CD14-positive monocyte (primary cell): ENCODE results near the gene PKHD1. TPM values are rescaled to one million over a fixed set of nuclear protein-coding genes. Genes with fewer than 3 reads are reported as not detected.

ENCODE experiments used
- DNase-seq, 3 donors: peaks; one replicate each; pipeline ENCODE4 v3.0.0-alpha.2; 2011 to 2022
- H2AFZ ChIP-seq: 2 replicates; pipeline ENCODE4 v1.6.0; 2012; ENCODE audit warnings: mild to moderate bottlenecking, low read depth, low read length, inconsistent platforms; ENCODE audit not compliant: insufficient read depth, poor library complexity, severe bottlenecking
- H3K27ac ChIP-seq, 2 donors: 1 replicate in 1 of 2; 2 replicates in 1 of 2; pipeline ENCODE4 v1.5.1; 2012 to 2013; ENCODE audit warnings: low read length in 2 of 2, control low read depth in 1 of 2, inconsistent platforms in 1 of 2, low read depth in 1 of 2, mild to moderate bottlenecking in 1 of 2
- H3K27me3 ChIP-seq, 2 donors: one replicate each; pipeline versions ENCODE4 v1.6.0 to v1.6.1; 2011 to 2013; ENCODE audit warnings: low read length in 2 of 2; ENCODE audit not compliant: control insufficient read depth in 2 of 2, insufficient read depth in 2 of 2
- H3K36me3 ChIP-seq, 2 donors: replicated peaks in 1 of 2; 1 replicate in 1 of 2; 2 replicates in 1 of 2; pipeline versions ENCODE4 v1.5.1 to v1.6.1; 2012 to 2013; ENCODE audit warnings: low read length in 2 of 2, control low read depth in 1 of 2, inconsistent platforms in 1 of 2, mild to moderate bottlenecking in 1 of 2; ENCODE audit not compliant: insufficient read depth in 2 of 2, control insufficient read depth in 1 of 2
- H3K4me1 ChIP-seq, 2 donors: 1 replicate in 1 of 2; 2 replicates in 1 of 2; pipeline versions ENCODE4 v1.5.1 to v1.6.1; 2012 to 2013; ENCODE audit warnings: low read length in 2 of 2, control low read depth in 1 of 2, inconsistent platforms in 1 of 2, mild to moderate bottlenecking in 1 of 2, moderate library complexity in 1 of 2; ENCODE audit not compliant: insufficient read depth in 2 of 2, control insufficient read depth in 1 of 2
- H3K4me2 ChIP-seq: replicated peaks from 2 replicates; pipeline ENCODE3; 2012; ENCODE audit warnings: low read length, moderate library complexity, mild to moderate bottlenecking; ENCODE audit not compliant: poor library complexity, severe bottlenecking; ENCODE audit errors: extremely low read depth
- H3K4me3 ChIP-seq, 3 experiments: fragments of 200-600 bp in 1 of 3; sonication (generic) in 1 of 3; replicated peaks in 1 of 3; 1 replicate in 2 of 3; 2 replicates in 1 of 3; pipeline ENCODE4 v1.5.1; 2011 to 2013; ENCODE audit warnings: low read length in 3 of 3, mild to moderate bottlenecking in 3 of 3, control low read depth in 2 of 3, low read depth in 2 of 3, inconsistent platforms in 1 of 3, moderate library complexity in 1 of 3
- H3K79me2 ChIP-seq: 2 replicates; pipeline ENCODE4 v1.6.0; 2012; ENCODE audit warnings: mild to moderate bottlenecking, control low read depth, inconsistent platforms, low read length, moderate library complexity; ENCODE audit not compliant: insufficient read depth
- H3K9ac ChIP-seq: 2 replicates; pipeline ENCODE4 v1.6.0; 2017; ENCODE audit warnings: low read length, mild to moderate bottlenecking; ENCODE audit not compliant: insufficient read depth, poor library complexity, severe bottlenecking
- H3K9me3 ChIP-seq, 2 donors: replicated peaks in 1 of 2; 1 replicate in 1 of 2; 2 replicates in 1 of 2; pipeline versions ENCODE4 v1.5.1 to v1.6.1; 2012 to 2013; ENCODE audit warnings: low read length in 2 of 2, control low read depth in 1 of 2; ENCODE audit not compliant: control insufficient read depth in 1 of 2, insufficient read depth in 1 of 2
- H4K20me1 ChIP-seq: 2 replicates; pipeline ENCODE4 v1.6.0; 2012; ENCODE audit warnings: mild to moderate bottlenecking, low read length, control low read depth, moderate library complexity; ENCODE audit not compliant: insufficient read depth
- H3K27ac Mint-ChIP-seq, 7 donors: one replicate each; pipeline ENCODE4 v1.8.0; 2020; ENCODE audit warnings: mild to moderate bottlenecking in 7 of 7, mixed read lengths in 7 of 7, moderate library complexity in 6 of 7, inconsistent platforms in 2 of 7
- H3K27me3 Mint-ChIP-seq, 3 donors: one replicate each; pipeline ENCODE4 v1.8.0; 2021 to 2022; ENCODE audit warnings: low read depth in 3 of 3, mild to moderate bottlenecking in 3 of 3, mixed read lengths in 3 of 3, moderate library complexity in 3 of 3, inconsistent platforms in 1 of 3
- H3K36me3 Mint-ChIP-seq, 2 donors: one replicate each; pipeline ENCODE4 v1.8.0; 2020; ENCODE audit warnings: mixed read lengths in 2 of 2, inconsistent platforms in 1 of 2, mild to moderate bottlenecking in 1 of 2
- H3K4me1 Mint-ChIP-seq: one replicate; pipeline ENCODE4 v1.8.0; 2020; ENCODE audit warnings: mild to moderate bottlenecking, mixed read lengths
- H3K4me3 Mint-ChIP-seq, 2 donors: one replicate each; pipeline ENCODE4 v1.8.0; 2020; ENCODE audit warnings: mild to moderate bottlenecking in 2 of 2, mixed read lengths in 2 of 2, moderate library complexity in 1 of 2
- H3K9me3 Mint-ChIP-seq, 7 donors: one replicate each; pipeline ENCODE4 v1.8.0; 2020 to 2022; ENCODE audit warnings: mixed read lengths in 7 of 7, mild to moderate bottlenecking in 6 of 7, moderate library complexity in 6 of 7, inconsistent platforms in 2 of 7
- WGBS: methylation state at CpG from one replicate; pipeline ENCODE4 v1.1.5; 2013; ENCODE audit warnings: missing lambda C conversion rate; ENCODE audit not compliant: insufficient coverage; 5-methylcytosine and 5-hydroxymethylcytosine counted together
- intact Hi-C, 2 donors: fragments of 100-400 bp; cut with micrococcal nuclease; formaldehyde crosslinking; loops; one replicate each; pipeline versions ENCODE4 v1.15.0 to v1.15.1; 2023
- polyA plus RNA-seq, 3 donors: library from polyadenylated mRNA; depleted of rRNA in 1 of 3; unstranded in 2 of 3; stranded (reverse) in 1 of 3; fragments of 300-500 nt in 2 of 3; fragments of >200 nt in 1 of 3; fragmentation: Illumina TruSeq in 2 of 3; gene quantifications; 1 replicate in 2 of 3; 2 replicates in 1 of 3; pipeline ENCODE4 v1.2.3, GENCODE V29; 2012 to 2021
- TF ChIP-seq, protein P1 (sequence below): fragments of 200-600 bp; IDR thresholded peaks from one replicate; pipeline ENCODE4 v1.8.0; 2022; ENCODE audit warnings: antibody characterized with exemption, mild to moderate bottlenecking

Gene PKHD1
- polyA plus RNA-seq, 3 donors = not detected

DNA sequence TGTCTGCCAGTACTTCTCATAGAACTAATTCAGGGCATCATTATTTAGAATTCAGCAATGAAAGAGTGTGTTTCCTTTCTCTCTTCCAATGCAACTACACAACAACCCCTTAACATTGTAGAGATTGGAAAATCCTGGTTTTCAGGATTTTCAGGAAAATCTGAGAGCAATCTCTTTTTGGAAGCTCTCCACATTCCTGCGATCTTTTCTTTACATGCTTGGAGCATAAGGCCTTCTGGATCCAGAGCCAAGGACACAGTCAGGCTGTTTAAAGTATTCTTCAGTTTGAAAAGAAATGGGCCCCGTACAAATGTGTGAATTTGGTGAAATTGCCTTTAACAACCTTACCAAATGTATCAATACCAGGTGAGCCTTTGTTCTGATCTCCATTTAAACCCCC is 469.7 kb downstream of the PKHD1 start:
- Histone ChIP-seq H3K4me1 (no peaks in the 10 kb centered on the region), H3K79me2 (no peaks in the 10 kb centered on the region), H4K20me1 (no peaks in the 10 kb centered on the region), H3K36me3 (no peaks in the 10 kb centered on the region), H3K4me2 (no peak overlapping the region), H3K27ac (no peak overlapping the region), H3K9ac (no peak overlapping the region), H3K9me3 (no peaks in the 10 kb centered on the region), H3K4me3 (no peak overlapping the region), H3K27me3 (no peaks in the 10 kb centered on the region), H2AFZ (no peak overlapping the region)
- no peak overlapping the region for H3K27ac Mint-ChIP-seq
- DNase-seq = no peak
- no peaks in the 10 kb centered on the region for H3K4me1 Mint-ChIP-seq
- TF ChIP-seq, protein P1, sequence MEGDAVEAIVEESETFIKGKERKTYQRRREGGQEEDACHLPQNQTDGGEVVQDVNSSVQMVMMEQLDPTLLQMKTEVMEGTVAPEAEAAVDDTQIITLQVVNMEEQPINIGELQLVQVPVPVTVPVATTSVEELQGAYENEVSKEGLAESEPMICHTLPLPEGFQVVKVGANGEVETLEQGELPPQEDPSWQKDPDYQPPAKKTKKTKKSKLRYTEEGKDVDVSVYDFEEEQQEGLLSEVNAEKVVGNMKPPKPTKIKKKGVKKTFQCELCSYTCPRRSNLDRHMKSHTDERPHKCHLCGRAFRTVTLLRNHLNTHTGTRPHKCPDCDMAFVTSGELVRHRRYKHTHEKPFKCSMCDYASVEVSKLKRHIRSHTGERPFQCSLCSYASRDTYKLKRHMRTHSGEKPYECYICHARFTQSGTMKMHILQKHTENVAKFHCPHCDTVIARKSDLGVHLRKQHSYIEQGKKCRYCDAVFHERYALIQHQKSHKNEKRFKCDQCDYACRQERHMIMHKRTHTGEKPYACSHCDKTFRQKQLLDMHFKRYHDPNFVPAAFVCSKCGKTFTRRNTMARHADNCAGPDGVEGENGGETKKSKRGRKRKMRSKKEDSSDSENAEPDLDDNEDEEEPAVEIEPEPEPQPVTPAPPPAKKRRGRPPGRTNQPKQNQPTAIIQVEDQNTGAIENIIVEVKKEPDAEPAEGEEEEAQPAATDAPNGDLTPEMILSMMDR = no peak
- H3K27me3 Mint-ChIP-seq = peaks cover 0 to 5% (median 0%) of the 10 kb centered on the region in 3 donors
- H3K36me3 Mint-ChIP-seq = no peaks in the 10 kb centered on the region
- no peaks in the 10 kb centered on the region for H3K9me3 Mint-ChIP-seq
- 83% methylated on average over 1 of the region's 2 CpGs for WGBS
- no peak overlapping the region for H3K4me3 Mint-ChIP-seq
- intact Hi-C loops = no loop called here

DNA sequence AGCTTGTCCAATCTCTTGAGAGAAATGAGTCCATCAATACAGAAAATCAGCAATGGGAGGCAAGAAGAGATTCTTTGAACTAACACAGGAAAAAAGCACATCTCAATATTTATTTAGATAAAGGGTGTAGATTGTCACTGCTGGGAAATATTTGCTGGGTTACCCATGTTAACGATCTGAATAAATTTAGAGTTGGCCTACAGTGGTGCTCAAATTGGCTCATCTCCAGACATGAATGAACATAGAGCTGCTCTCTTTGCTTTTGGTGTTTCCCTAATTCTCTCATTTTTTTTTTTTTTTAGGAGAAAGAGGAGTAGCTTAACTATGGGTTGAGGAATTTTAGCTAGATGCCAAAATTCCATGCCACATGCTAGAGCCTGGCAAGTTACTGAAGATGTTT is 471.2 kb downstream of the PKHD1 start:
- H3K9ac ChIP-seq = no peak overlapping the region
- H4K20me1 ChIP-seq = no peaks in the 10 kb centered on the region
- H3K4me1 ChIP-seq = no peaks in the 10 kb centered on the region
- intact Hi-C loops = no loop called here
- H3K36me3 ChIP-seq = no peaks in the 10 kb centered on the region
- H3K79me2 ChIP-seq = no peaks in the 10 kb centered on the region
- Mint-ChIP-seq H3K27ac (no peak overlapping the region), H3K4me3 (no peak overlapping the region), H3K4me1 (no peaks in the 10 kb centered on the region), H3K9me3 (no peaks in the 10 kb centered on the region), H3K36me3 (no peaks in the 10 kb centered on the region), H3K27me3 (peaks cover 0 to 5% (median 0%) of the 10 kb centered on the region in 3 donors)
- no peak for DNase-seq
- H2AFZ ChIP-seq = no peak overlapping the region
- H3K4me3 ChIP-seq = no peak overlapping the region
- no peak overlapping the region for H3K4me2 ChIP-seq
- whole genome bisulfite sequencing = no CpG with 5 or more reads among the region's 1 CpG
- H3K27me3 ChIP-seq = no peaks in the 10 kb centered on the region
- no peak overlapping the region for H3K27ac ChIP-seq
- H3K9me3 ChIP-seq = no peaks in the 10 kb centered on the region
- TF ChIP-seq, protein P1 = no peak
